Upper lobe of left lung (tissue), 6 donors: ENCODE data around the gene ATP5PB. TPM values are rescaled to one million over a fixed set of nuclear protein-coding genes. Genes with fewer than 3 reads are reported as not detected.

Experiments used
- ATAC-seq, 2 donors: fragments of 200-7000 bp; cut with Tn5 transposase; one replicate each; pipeline ENCODE4 v1.9.1; 2022; ENCODE audit warnings: mild to moderate bottlenecking in 2 of 2, moderate library complexity in 2 of 2; ENCODE audit not compliant: low FRiP score in 2 of 2
- DNase-seq, 2 donors: peaks; one replicate each; pipeline ENCODE4 v3.0.0-alpha.2; 2019 to 2020
- H3K27ac ChIP-seq, 4 donors: fragments of 200-600 bp; sonication (generic); one replicate each; pipeline ENCODE4 v1.5.1; 2016 to 2019
- H3K27me3 ChIP-seq, 4 donors: fragments of 200-600 bp; sonication (generic); one replicate each; pipeline ENCODE4 v1.5.1; 2017 to 2019
- H3K36me3 ChIP-seq, 4 donors: fragments of 200-600 bp; sonication (generic); one replicate each; pipeline ENCODE4 v1.5.1; 2016 to 2019
- H3K4me1 ChIP-seq, 4 donors: fragments of 200-600 bp; sonication (generic); one replicate each; pipeline ENCODE4 v1.5.1; 2018 to 2019
- H3K4me3 ChIP-seq, 4 donors: fragments of 200-600 bp; sonication (generic); one replicate each; pipeline ENCODE4 v1.5.1; 2017 to 2019; ENCODE audit warnings: mild to moderate bottlenecking in 2 of 4, moderate library complexity in 1 of 4
- H3K9me3 ChIP-seq, 4 donors: fragments of 200-600 bp; sonication (generic); one replicate each; pipeline ENCODE4 v1.5.1; 2018 to 2019
- EP300 ChIP-seq, 4 donors: sonication (generic); formaldehyde crosslinking; IDR thresholded peaks; one replicate each; pipeline ENCODE4 v1.5.1; 2017; ENCODE audit warnings: antibody characterized with exemption in 4 of 4, control low read depth in 2 of 4
- POLR2A ChIP-seq, 4 donors: fragments of 450-650 bp; IDR thresholded peaks; one replicate each; pipeline ENCODE4 v1.5.1; 2016 to 2017; ENCODE audit warnings: antibody characterized with exemption in 4 of 4, mild to moderate bottlenecking in 2 of 4
- POLR2AphosphoS5 ChIP-seq, 2 donors: sonication (generic); formaldehyde crosslinking; IDR thresholded peaks; one replicate each; pipeline ENCODE4 v1.5.1; 2017; ENCODE audit warnings: antibody characterized with exemption in 2 of 2
- WGBS, 2 donors: methylation state at CpG; one replicate each; pipeline ENCODE4 v1.1.5; 2017 to 2018; 5-methylcytosine and 5-hydroxymethylcytosine counted together
- total RNA-seq, 6 donors: library from RNA; depleted of rRNA in 4 of 6; stranded (reverse); fragments of >200 nt in 4 of 6; gene quantifications; one replicate each; pipeline versions ENCODE4 v1.1.0 to v1.2.1, GENCODE V29; 2016 to 2021
- TF ChIP-seq, protein P1 (sequence below), 6 experiments: fragments of 450-650 bp in 4 of 6; fragments of 200-600 bp in 2 of 6; sonication (generic) in 2 of 6; IDR thresholded peaks; one replicate each; pipeline ENCODE4 v1.5.1; 2016 to 2019; ENCODE audit warnings: antibody characterized with exemption in 6 of 6
- donor health status: DM: no; HTN: no; CAD: no; lungs with moderate emphysema.
- donor health status: DM: no; HTN: yes; CAD: no; lungs with severe emphysema.

ATP5PB gene
- total RNA-seq, 6 donors from 2014 or later: 38.8 to 149 (median 132) TPM

DNA sequence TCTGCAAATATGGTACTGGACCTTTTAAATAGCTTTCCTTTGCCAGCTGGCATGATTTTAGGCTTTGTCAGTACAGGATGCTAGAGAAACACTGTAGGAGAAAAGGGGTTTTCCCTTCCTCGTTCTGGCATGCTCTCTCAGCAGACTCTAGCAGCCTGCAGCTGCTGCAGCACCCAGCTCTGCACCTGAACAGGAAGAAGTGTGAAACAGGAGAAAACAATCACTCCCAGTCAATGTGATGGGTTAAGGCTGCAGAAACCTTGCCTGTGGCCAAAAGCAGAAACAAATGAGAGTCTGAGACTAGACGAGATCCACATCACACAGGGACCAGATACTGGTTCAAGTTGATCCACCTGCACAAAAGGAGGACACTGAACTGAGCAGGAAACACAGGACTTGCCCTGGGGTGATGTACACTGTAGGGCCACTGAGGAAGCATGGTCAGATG is 42.9 kb upstream of the ATP5PB start:
- no peak overlapping the region for H3K27ac ChIP-seq
- no peaks in the 10 kb centered on the region for H3K36me3 ChIP-seq
- peak; percentile 23 to 73 for ATAC-seq
- TF ChIP-seq POLR2AphosphoS5 (IDR thresholded peaks at IDR 0.05) (no peak), POLR2A (IDR thresholded peaks at IDR 0.05) (no peak), EP300 (IDR thresholded peaks at IDR 0.05) (no peak)
- TF ChIP-seq, protein P1, sequence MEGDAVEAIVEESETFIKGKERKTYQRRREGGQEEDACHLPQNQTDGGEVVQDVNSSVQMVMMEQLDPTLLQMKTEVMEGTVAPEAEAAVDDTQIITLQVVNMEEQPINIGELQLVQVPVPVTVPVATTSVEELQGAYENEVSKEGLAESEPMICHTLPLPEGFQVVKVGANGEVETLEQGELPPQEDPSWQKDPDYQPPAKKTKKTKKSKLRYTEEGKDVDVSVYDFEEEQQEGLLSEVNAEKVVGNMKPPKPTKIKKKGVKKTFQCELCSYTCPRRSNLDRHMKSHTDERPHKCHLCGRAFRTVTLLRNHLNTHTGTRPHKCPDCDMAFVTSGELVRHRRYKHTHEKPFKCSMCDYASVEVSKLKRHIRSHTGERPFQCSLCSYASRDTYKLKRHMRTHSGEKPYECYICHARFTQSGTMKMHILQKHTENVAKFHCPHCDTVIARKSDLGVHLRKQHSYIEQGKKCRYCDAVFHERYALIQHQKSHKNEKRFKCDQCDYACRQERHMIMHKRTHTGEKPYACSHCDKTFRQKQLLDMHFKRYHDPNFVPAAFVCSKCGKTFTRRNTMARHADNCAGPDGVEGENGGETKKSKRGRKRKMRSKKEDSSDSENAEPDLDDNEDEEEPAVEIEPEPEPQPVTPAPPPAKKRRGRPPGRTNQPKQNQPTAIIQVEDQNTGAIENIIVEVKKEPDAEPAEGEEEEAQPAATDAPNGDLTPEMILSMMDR (IDR thresholded peaks at IDR 0.05): no peak
- H3K27me3 ChIP-seq: no peaks in the 10 kb centered on the region
- no peaks in the 10 kb centered on the region for H3K9me3 ChIP-seq
- H3K4me1 ChIP-seq: peaks cover 0 to 9% (median 6%) of the 10 kb centered on the region in 4 donors
- peak in 1 of 2 donors; percentile 50 for DNase-seq
- H3K4me3 ChIP-seq: no peak overlapping the region
- 2 to 5% methylated on average over 2 of the region's 2 CpGs for WGBS, 2 donors

DNA sequence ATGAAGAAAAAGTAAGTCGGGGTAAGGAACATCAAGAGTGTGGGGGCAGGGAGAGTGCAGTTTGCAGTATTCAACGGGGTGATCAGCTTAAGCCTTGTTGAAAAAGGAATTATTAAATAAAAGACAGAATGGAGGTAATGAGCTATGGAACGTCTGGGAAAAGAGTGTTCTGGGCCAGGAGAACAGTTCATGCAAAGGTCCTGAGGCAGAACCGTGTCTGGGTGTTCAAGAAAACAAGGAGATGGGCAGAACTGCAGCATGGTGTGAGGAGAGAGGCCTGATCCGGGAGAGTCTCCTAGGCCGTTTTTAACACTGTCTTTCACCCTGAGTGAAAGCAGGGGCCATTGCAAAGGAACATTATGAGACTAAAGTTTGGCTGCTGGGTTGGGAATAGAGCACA is 42.0 kb upstream of the ATP5PB start:
- Histone ChIP-seq H3K4me3 (no peak overlapping the region), H3K9me3 (no peaks in the 10 kb centered on the region), H3K4me1 (peaks cover 0 to 9% (median 6%) of the 10 kb centered on the region in 4 donors), H3K27me3 (no peaks in the 10 kb centered on the region), H3K36me3 (no peaks in the 10 kb centered on the region), H3K27ac (no peak overlapping the region)
- no peak for ATAC-seq
- DNase-seq: no peak
- WGBS, 2 donors: 69 to 77% methylated on average over 6 of the region's 6 CpGs
- TF ChIP-seq, protein P1 (IDR thresholded peaks at IDR 0.05): no peak

DNA sequence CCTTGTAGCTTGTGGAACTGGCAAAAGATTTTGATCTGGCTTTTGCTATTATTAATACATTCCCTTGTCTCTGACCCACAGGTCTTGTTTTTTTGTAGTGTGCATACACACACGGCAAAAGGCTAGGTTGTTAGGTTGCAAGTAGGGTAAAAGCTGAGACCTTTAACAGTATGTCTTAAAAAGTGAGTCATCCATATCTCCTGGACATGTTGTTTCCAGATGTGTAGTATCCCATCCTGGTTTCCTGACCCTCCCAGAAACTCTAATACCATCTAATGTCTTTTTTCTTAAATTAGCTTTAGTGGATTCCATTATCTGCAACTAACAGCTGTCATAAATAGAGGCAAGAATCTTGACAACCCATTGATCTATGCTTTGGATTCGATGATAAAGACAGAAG is 36.4 kb upstream of the ATP5PB start:
- ATAC-seq: no peak
- WGBS, 2 donors: 73 to 75% methylated on average over 2 of the region's 2 CpGs
- DNase-seq: no peak

DNA sequence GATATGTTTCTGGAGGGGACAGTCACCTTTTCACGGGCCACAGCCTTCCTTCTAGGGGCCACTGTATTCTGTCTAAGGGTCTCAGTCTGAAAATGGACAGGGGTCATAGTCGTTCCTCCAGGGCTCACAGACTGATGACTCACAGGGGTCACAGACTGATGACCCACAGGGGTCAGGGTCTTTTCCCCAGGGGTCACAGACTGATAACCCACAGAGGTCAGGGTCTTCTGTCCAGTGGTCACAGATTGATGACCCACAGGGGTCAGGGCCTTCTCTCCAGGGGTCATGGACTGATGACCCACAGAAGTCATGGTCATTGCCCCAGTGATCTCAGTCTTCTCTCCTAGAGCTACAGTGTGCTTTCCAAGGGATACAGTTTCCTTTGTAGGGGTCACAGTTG is 34.5 kb upstream of the ATP5PB start:
- DNase-seq: no peak

More for the DNA sequence above, 36.4 kb upstream of the ATP5PB start:
- peaks cover under 1 to 5% (median 4%) of the 10 kb centered on the region in 4 donors for H3K4me1 ChIP-seq
- TF ChIP-seq POLR2A (IDR thresholded peaks at IDR 0.05) (no peak), POLR2AphosphoS5 (IDR thresholded peaks at IDR 0.05) (no peak)
- H3K4me3 ChIP-seq: no peak overlapping the region
- H3K27me3 ChIP-seq: no peaks in the 10 kb centered on the region
- no peak overlapping the region for H3K27ac ChIP-seq
- H3K36me3 ChIP-seq: no peaks in the 10 kb centered on the region
- no peaks in the 10 kb centered on the region for H3K9me3 ChIP-seq

DNA sequence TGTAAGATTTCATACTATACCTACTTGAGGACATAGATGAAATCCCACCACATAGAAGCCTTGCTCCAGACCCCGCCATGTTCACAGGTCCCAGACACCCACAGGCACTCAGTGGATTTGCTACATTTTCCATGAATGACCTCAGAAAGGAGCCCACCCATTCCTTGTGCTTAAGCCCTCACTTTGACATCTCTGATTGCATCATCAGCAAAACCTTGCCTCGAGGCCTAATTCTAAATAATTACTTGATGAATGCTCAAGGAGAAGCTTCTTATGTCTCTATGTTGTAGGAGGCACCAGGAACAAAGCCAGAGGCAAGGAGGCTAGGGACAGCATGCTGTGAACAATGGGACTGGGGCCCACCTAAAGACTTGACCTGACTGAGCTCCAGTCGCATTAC is 33.8 kb upstream of the ATP5PB start:
- H3K27ac ChIP-seq: no peak overlapping the region
- H3K9me3 ChIP-seq: no peaks in the 10 kb centered on the region
- peaks cover 8 to 13% (median 9%) of the 10 kb centered on the region in 4 donors for H3K4me1 ChIP-seq
- no peaks in the 10 kb centered on the region for H3K27me3 ChIP-seq
- 82 to 86% methylated on average over 3 of the region's 3 CpGs for WGBS, 2 donors
- TF ChIP-seq EP300 (IDR thresholded peaks at IDR 0.05) (no peak), POLR2A (IDR thresholded peaks at IDR 0.05) (no peak), POLR2AphosphoS5 (IDR thresholded peaks at IDR 0.05) (no peak)
- TF ChIP-seq, protein P1 (IDR thresholded peaks at IDR 0.05): no peak
- no peak overlapping the region for H3K4me3 ChIP-seq
- ATAC-seq (no peak), DNase-seq (no peak)
- H3K36me3 ChIP-seq: no peaks in the 10 kb centered on the region

More for the DNA sequence above, 34.5 kb upstream of the ATP5PB start:
- TF ChIP-seq, protein P1 (IDR thresholded peaks at IDR 0.05): no peak
- TF ChIP-seq EP300 (IDR thresholded peaks at IDR 0.05) (no peak), POLR2AphosphoS5 (IDR thresholded peaks at IDR 0.05) (no peak), POLR2A (IDR thresholded peaks at IDR 0.05) (no peak)
- H3K27ac ChIP-seq: no peak overlapping the region
- no peaks in the 10 kb centered on the region for H3K9me3 ChIP-seq
- 93% methylated on average over 2 of the region's 2 CpGs; no CpG with 5 or more reads in 1 of the 2 donors for WGBS, 2 donors
- H3K27me3 ChIP-seq: no peaks in the 10 kb centered on the region
- no peaks in the 10 kb centered on the region for H3K36me3 ChIP-seq
- H3K4me1 ChIP-seq: peaks cover 8 to 13% (median 9%) of the 10 kb centered on the region in 4 donors
- ATAC-seq: no peak
- H3K4me3 ChIP-seq: no peak overlapping the region
